Suprapubic skin (tissue), 4 donors: ENCODE measurements around the gene HUS1B. TPM values are rescaled to one million over a fixed set of nuclear protein-coding genes. Genes with fewer than 3 reads are reported as not detected.

Source experiments
- DNase-seq, 2 donors: peaks; one replicate each; pipeline ENCODE4 v3.0.0-alpha.2; 2019; ENCODE audit warnings: low spot score in 2 of 2
- H3K27ac ChIP-seq: fragments of 200-600 bp; sonication (generic); one replicate; pipeline ENCODE4 v1.5.1; 2019
- H3K27me3 ChIP-seq: fragments of 200-600 bp; sonication (generic); one replicate; pipeline ENCODE4 v1.5.1; 2019
- H3K36me3 ChIP-seq: fragments of 200-600 bp; sonication (generic); one replicate; pipeline ENCODE4 v1.5.1; 2019
- H3K4me1 ChIP-seq: fragments of 200-600 bp; sonication (generic); one replicate; pipeline ENCODE4 v1.5.1; 2019
- H3K4me3 ChIP-seq: fragments of 200-600 bp; sonication (generic); one replicate; pipeline ENCODE4 v1.5.1; 2019; ENCODE audit warnings: mild to moderate bottlenecking
- H3K9me3 ChIP-seq: fragments of 200-600 bp; sonication (generic); one replicate; pipeline ENCODE4 v1.5.1; 2019
- EP300 ChIP-seq: sonication (generic); formaldehyde crosslinking; IDR thresholded peaks from one replicate; pipeline ENCODE4 v1.6.1; 2017; ENCODE audit warnings: antibody characterized with exemption
- POLR2A ChIP-seq, 2 donors: fragments of 450-650 bp; IDR thresholded peaks; one replicate each; pipeline ENCODE4 v1.6.1; 2017; ENCODE audit warnings: antibody characterized with exemption in 2 of 2, mild to moderate bottlenecking in 2 of 2, moderate library complexity in 2 of 2
- POLR2AphosphoS5 ChIP-seq, 3 donors: sonication (generic); formaldehyde crosslinking; IDR thresholded peaks; one replicate each; pipeline ENCODE4 v1.6.1; 2017; ENCODE audit warnings: antibody characterized with exemption in 3 of 3
- WGBS: methylation state at CpG from one replicate; pipeline ENCODE4 v1.1.5; 2018; 5-methylcytosine and 5-hydroxymethylcytosine counted together
- total RNA-seq, 4 donors: library from RNA; depleted of rRNA; stranded (reverse); fragments of >200 nt; gene quantifications; one replicate each; pipeline ENCODE4 v1.1.0, GENCODE V29; 2016
- TF ChIP-seq, protein P1 (sequence below), 2 donors: fragments of 200-600 bp in 1 of 2; fragments of 450-650 bp in 1 of 2; sonication (generic) in 1 of 2; IDR thresholded peaks; one replicate each; pipeline ENCODE4 v1.5.1; 2016 to 2019; ENCODE audit warnings: antibody characterized with exemption in 2 of 2, mild to moderate bottlenecking in 1 of 2, moderate library complexity in 1 of 2

The HUS1B gene
- total RNA-seq: 1 to 10 TPM in 3 of 4 donors, under 1 TPM in 1; 0.68 to 8.8 (median 3.1) TPM

DNA sequence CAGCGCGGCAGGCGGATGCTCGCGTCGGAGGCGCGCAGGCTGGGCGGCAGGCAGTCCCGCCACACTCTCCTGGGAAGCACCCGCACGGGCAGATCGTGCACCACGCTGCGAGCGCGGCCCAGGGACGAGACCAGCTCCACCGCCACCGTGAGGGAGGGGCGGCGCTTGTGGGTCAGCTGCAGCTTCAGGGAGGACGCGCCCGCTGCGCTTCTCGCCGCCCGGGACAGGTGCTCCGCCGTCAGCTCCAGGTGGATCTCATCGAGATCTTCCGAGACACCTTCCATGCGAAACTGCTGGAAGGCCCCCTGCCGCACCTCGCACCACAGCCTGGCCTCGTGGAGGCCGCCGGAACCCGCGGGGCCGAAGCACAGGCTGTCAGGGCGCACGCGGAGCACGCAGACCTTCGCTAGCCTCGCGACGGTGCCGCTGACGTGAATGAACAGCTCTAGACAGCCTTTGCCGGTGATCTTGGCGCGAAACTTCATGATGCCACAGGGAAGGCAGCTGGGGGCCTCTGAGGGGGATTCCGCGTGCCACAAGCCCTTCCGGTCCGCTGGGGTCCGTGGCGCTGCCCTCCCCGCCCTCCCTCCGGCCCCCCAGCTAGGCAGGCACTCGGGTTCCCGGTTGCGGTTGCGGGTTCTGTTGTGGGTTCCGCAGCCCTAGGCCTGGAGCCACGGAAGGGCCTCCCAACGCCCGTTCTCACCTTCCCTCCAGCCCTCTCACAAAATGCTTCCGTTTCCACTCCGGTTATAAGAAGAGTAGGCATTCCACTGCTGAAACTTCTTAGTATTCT is at the start of gene HUS1B:
HUS1B (minus strand) TSS at position 641 of the 793 bp plus-strand sequence; CDS start at position 485, 156 bp downstream.
- Histone ChIP-seq H3K36me3 (peaks cover 12% of the 10 kb centered on the region), H3K4me1 (no peaks in the 10 kb centered on the region), H3K27ac (no peak within 1 kb of the TSS), H3K27me3 (no peaks in the 10 kb centered on the region), H3K9me3 (no peaks in the 10 kb centered on the region), H3K4me3 (no peak within 1 kb of the TSS)
- DNase-seq: no peak
- 96% methylated on average over 51 of the region's 73 CpGs for WGBS
- no peak for TF ChIP-seq POLR2AphosphoS5 (IDR thresholded peaks at IDR 0.05)
- no peak for TF ChIP-seq EP300

- DNase-seq: no peak
- Histone ChIP-seq H3K36me3 (no peaks in the 10 kb centered on the region), H3K27ac (no peak overlapping the region), H3K9me3 (no peaks in the 10 kb centered on the region), H3K4me1 (peaks cover 10% of the 10 kb centered on the region), H3K27me3 (peaks cover 7% of the 10 kb centered on the region), H3K4me3 (no peak overlapping the region)
- TF ChIP-seq POLR2A (IDR thresholded peaks at IDR 0.05) (no peak), EP300 (no peak), POLR2AphosphoS5 (IDR thresholded peaks at IDR 0.05) (no peak)
- TF ChIP-seq, protein P1, sequence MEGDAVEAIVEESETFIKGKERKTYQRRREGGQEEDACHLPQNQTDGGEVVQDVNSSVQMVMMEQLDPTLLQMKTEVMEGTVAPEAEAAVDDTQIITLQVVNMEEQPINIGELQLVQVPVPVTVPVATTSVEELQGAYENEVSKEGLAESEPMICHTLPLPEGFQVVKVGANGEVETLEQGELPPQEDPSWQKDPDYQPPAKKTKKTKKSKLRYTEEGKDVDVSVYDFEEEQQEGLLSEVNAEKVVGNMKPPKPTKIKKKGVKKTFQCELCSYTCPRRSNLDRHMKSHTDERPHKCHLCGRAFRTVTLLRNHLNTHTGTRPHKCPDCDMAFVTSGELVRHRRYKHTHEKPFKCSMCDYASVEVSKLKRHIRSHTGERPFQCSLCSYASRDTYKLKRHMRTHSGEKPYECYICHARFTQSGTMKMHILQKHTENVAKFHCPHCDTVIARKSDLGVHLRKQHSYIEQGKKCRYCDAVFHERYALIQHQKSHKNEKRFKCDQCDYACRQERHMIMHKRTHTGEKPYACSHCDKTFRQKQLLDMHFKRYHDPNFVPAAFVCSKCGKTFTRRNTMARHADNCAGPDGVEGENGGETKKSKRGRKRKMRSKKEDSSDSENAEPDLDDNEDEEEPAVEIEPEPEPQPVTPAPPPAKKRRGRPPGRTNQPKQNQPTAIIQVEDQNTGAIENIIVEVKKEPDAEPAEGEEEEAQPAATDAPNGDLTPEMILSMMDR (IDR thresholded peaks at IDR 0.05): no peak
- 87% methylated on average over 6 of the region's 6 CpGs for WGBS
Observed at GRCh38 chr6:706146-706545, 49.2 kb upstream of the HUS1B start.

GRCh38 chr6:705047-705446 is 48.1 kb upstream of the HUS1B start:
- no peaks in the 10 kb centered on the region for H3K9me3 ChIP-seq
- H3K27ac ChIP-seq: no peak overlapping the region
- H3K4me3 ChIP-seq: no peak overlapping the region
- H3K4me1 ChIP-seq: no peaks in the 10 kb centered on the region
- peaks cover 7% of the 10 kb centered on the region for H3K27me3 ChIP-seq
- 63% methylated on average over 4 of the region's 4 CpGs for WGBS
- H3K36me3 ChIP-seq: no peaks in the 10 kb centered on the region
- no peak for TF ChIP-seq POLR2AphosphoS5 (IDR thresholded peaks at IDR 0.05)
- no peak for DNase-seq

- WGBS: 89% methylated on average over 6 of the region's 6 CpGs
- no peaks in the 10 kb centered on the region for H3K4me1 ChIP-seq
- H3K9me3 ChIP-seq: no peaks in the 10 kb centered on the region
- H3K36me3 ChIP-seq: no peaks in the 10 kb centered on the region
- TF ChIP-seq EP300: no peak
- TF ChIP-seq POLR2AphosphoS5 (IDR thresholded peaks at IDR 0.05): no peak
- no peak for TF ChIP-seq POLR2A (IDR thresholded peaks at IDR 0.05)
- TF ChIP-seq, protein P1 (IDR thresholded peaks at IDR 0.05): no peak
- no peak overlapping the region for H3K4me3 ChIP-seq
- no peak overlapping the region for H3K27ac ChIP-seq
- DNase-seq: no peak
- peaks cover 7% of the 10 kb centered on the region for H3K27me3 ChIP-seq
Observed at GRCh38 chr6:704046-704445, 47.1 kb upstream of the HUS1B start.

GRCh38 chr6:703552-703951 is 46.7 kb upstream of the HUS1B start:
- DNase-seq: no peak
- TF ChIP-seq POLR2AphosphoS5 (IDR thresholded peaks at IDR 0.05) (no peak), EP300 (no peak), POLR2A (IDR thresholded peaks at IDR 0.05) (no peak)
- TF ChIP-seq, protein P1 (IDR thresholded peaks at IDR 0.05): no peak
- WGBS: 87% methylated on average over 3 of the region's 3 CpGs
- Histone ChIP-seq H3K4me1 (no peaks in the 10 kb centered on the region), H3K27ac (no peak overlapping the region), H3K27me3 (peaks cover 7% of the 10 kb centered on the region), H3K36me3 (no peaks in the 10 kb centered on the region), H3K4me3 (no peak overlapping the region), H3K9me3 (no peaks in the 10 kb centered on the region)

DNA sequence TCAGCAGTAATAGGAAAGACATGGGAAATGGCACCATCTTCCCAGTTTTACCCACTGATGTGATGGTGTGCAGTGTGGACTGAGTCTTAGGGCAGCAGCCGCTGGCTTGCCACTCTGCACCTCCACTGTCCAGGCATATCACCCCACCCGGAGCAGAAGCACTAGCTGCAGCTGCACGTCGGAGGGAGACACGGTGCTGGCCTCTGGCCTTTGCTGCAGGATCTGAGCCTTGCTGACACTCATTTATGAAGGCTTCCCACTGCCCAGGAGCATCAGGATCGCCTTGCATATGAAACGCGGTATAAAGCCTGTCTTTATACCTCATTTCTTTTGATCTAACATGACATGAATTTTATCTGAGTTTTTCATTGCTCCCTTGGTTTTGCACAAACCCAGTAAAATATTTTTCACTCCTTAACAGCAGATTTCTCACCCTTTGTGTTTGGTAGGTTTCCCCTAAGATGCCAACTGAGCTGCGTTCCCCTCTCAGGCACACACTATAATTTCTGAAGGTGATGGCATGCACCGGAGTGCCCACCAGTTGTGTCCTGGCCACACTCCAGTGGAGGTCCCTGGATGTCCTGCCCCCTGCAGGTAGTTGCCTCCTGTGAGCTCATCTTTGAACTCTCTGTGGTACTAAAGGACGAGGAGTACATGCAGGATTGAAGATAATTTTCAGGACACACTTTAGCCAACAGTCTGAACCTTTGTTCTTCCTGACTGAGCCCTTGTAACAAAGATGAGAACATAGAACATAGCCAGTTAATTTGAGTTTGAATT is 45.0 kb upstream of the HUS1B start:
- H3K27me3 ChIP-seq: peaks cover 7% of the 10 kb centered on the region

More for the DNA sequence above, 45.0 kb upstream of the HUS1B start:
- no peaks in the 10 kb centered on the region for H3K36me3 ChIP-seq
- no peaks in the 10 kb centered on the region for H3K9me3 ChIP-seq
- TF ChIP-seq POLR2A (IDR thresholded peaks at IDR 0.05) (no peak), POLR2AphosphoS5 (IDR thresholded peaks at IDR 0.05) (no peak)
- TF ChIP-seq, protein P1 (IDR thresholded peaks at IDR 0.05): no peak
- no peak overlapping the region for H3K4me3 ChIP-seq
- WGBS: 72% methylated on average over 11 of the region's 11 CpGs
- H3K4me1 ChIP-seq: no peaks in the 10 kb centered on the region
- no peak for DNase-seq
- no peak overlapping the region for H3K27ac ChIP-seq
